BLaER1 treated with 17β-estradiol and CSF1 and Interleukin-3, amounts not matched to agents 10 nM and 100 nM (cell line): ENCODE data around the gene MAN1C1.

Source experiments
- H3K27ac ChIP-seq, 11 experiments: shearing (Covaris generic); formaldehyde crosslinking; 2 replicates each; pipeline ENCODE4 v1.8.1; 2022
- H3K27me3 ChIP-seq, 11 experiments: shearing (Covaris generic); formaldehyde crosslinking; 2 replicates each; pipeline ENCODE4 v1.8.1; 2022
- H3K36me3 ChIP-seq, 11 experiments: shearing (Covaris generic); formaldehyde crosslinking; 2 replicates each; pipeline ENCODE4 v1.8.1; 2022
- H3K4me1 ChIP-seq, 10 experiments: shearing (Covaris generic); formaldehyde crosslinking; 2 replicates each; pipeline ENCODE4 v1.8.1; 2022
- H3K4me2 ChIP-seq, 11 experiments: shearing (Covaris generic); formaldehyde crosslinking; 2 replicates each; pipeline ENCODE4 v1.8.1; 2022
- H3K4me3 ChIP-seq, 10 experiments: shearing (Covaris generic); formaldehyde crosslinking; 2 replicates each; pipeline ENCODE4 v1.8.1; 2022
- H3K9ac ChIP-seq, 11 experiments: shearing (Covaris generic); formaldehyde crosslinking; 2 replicates each; pipeline ENCODE4 v1.8.1; 2022
- H3K9me3 ChIP-seq, 11 experiments: shearing (Covaris generic); formaldehyde crosslinking; replicated peaks in 1 of 11; 2 replicates each; pipeline ENCODE4 v1.8.1; 2022
- H4K20me1 ChIP-seq, 11 experiments: shearing (Covaris generic); formaldehyde crosslinking; 2 replicates each; pipeline ENCODE4 v1.8.1; 2022
- Cebpa-rat ChIP-seq, 11 experiments: shearing (Covaris generic); IDR thresholded peaks; 2 replicates each; pipeline ENCODE4 v1.8.1; 2022

MAN1C1 gene

DNA sequence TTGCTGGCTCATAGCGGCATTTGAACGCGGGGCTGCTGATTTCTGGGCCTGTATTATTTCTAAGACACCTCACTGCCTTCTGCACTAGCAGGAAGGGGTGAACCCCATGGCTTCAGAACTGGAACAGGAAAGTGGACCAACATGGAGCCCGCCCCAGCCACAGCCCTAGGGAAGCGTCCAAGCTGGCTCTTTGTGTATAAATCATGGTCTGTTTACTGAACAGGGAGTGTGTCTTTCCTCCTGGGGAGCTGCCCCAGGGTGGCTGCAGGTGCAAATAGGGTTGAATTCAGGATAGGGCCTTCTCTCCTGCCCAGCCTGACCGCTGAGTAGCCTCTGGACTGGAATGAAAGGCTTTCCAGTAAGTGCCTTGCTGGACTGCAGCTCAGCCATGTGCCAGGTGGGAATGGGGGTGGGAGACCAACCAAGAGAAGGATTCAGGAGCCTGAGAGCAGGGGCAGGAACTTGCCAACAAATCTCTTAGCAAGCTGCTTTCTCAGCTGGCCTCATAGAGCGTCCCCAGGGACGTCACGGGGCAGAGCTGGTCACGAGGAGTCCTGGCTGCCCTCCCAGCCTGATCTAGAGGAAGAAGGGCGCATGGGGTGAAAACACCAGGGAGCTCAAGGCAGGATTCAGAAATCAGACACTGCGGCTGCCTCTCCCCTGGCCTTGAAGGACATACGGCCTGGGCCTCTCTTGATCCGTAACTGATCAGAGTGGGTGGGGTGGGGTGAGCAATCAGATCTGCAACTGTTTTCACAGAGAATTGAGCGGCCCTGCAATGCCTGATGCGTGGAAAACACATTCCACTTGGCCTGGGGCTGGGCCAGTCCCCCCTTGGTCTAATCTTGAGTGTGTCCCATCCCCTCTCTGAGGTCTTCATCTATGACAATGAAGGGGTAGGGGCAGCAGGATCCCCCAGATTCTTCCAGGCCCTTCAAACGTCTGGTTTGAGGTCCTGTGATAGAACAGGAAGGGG, 126.9 kb downstream of the MAN1C1 start:
- H3K4me1 ChIP-seq = peaks cover 17 to 38% (median 24%) of the 10 kb centered on the region in 10 experiments
- H4K20me1 ChIP-seq = peaks cover 0 to 27% (median 0%) of the 10 kb centered on the region in 11 experiments; a peak in 3 of 22 replicates
- H3K4me2 ChIP-seq = peak overlapping the region; percentile 66 to 92 (median 80)
- H3K9me3 ChIP-seq = peaks cover 0 to 6% (median 0%) of the 10 kb centered on the region in 11 experiments; a peak in 1 of 22 replicates
- peak overlapping the region in 9 of 11 experiments; percentile 10 to 83 (median 46); a peak in 13 of 22 replicates for H3K27ac ChIP-seq
- H3K36me3 ChIP-seq = no peaks in the 10 kb centered on the region
- TF ChIP-seq Cebpa-rat (IDR thresholded peaks at IDR 0.05) = no peak
- H3K9ac ChIP-seq = peak overlapping the region in 9 of 11 experiments; percentile 13 to 66 (median 48); a peak in 14 of 22 replicates
- no peaks in the 10 kb centered on the region for H3K27me3 ChIP-seq
- peak overlapping the region in 1 of 10 experiments; percentile 25; a peak in 1 of 20 replicates for H3K4me3 ChIP-seq

DNA sequence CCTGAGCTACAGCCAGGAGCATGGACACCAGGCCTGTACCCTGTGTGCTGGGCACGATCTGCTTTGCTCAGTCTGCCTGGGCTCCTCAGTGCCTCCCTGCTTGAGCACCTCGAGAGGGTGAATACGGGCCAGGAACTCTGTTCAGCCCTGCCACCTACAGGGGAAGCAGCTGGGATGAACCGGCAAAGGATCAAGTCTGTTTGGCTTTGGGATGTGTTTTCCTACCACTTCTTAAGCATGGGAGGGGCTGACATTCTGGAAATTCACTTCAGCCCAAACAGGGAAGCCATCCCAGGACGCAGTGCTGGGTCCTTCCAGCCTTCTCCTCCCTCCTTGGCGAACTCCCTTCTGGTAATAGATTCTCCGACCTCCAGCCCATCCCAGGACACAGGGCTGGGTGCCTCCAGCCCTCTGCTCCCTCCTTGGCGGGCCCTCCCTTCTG, 127.6 kb downstream of the MAN1C1 start:
- TF ChIP-seq Cebpa-rat (IDR thresholded peaks at IDR 0.05) = no peak
- Histone ChIP-seq H3K4me3 (no peak overlapping the region), H3K9me3 (no peaks in the 10 kb centered on the region), H3K4me1 (peaks cover 17 to 36% (median 24%) of the 10 kb centered on the region in 10 experiments), H3K36me3 (no peaks in the 10 kb centered on the region), H3K4me2 (peak overlapping the region; percentile 66 to 92 (median 80)), H4K20me1 (peaks cover 0 to 32% (median 0%) of the 10 kb centered on the region in 11 experiments; a peak in 3 of 22 replicates), H3K27me3 (no peaks in the 10 kb centered on the region), H3K27ac (peak overlapping the region in 8 of 11 experiments; percentile 10 to 83 (median 48); a peak in 11 of 22 replicates), H3K9ac (peak overlapping the region in 9 of 11 experiments; percentile 13 to 66 (median 48); a peak in 12 of 22 replicates)

DNA sequence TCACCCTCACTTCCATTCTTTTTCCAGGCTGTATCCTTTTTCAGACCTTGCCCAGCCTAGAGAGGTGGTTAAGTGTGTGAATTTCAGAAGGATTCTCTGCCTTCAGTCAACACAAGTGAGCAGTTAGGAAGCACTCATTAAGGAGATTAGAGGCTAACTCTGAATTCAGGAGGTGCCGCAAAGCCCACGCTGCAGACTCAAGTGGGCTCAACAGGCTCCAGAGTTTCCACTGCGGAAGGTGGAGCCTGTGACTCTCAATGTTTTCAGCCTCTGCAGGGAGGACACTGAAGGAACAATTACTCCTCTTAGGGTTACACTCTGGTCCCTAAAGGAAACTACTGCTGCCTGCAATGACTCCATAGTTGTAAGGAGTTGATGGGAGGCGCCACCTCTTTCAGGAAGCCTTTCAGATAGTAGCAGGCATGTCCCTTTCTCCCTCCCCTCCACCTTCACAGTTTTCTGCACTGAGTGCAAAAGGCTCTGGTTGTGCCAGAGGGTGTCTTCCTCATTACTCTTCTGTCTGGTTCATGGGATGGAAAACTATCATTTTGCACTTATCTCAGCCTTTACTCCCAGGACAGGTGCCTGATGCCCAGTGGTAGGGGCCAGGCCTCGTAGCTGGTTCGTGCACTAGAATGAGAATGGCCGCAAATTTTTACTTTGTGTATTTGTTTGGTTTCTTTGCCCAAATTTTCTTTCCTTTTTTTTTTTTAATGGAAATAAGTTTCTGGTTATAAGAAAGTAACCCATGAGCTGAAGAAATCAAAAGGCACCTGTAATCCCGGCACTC, 128.2 kb downstream of the MAN1C1 start:
- H3K4me3 ChIP-seq = no peak overlapping the region
- no peaks in the 10 kb centered on the region for H3K9me3 ChIP-seq
- H3K9ac ChIP-seq = no peak overlapping the region
- H4K20me1 ChIP-seq = peaks cover 0 to 32% (median 0%) of the 10 kb centered on the region in 11 experiments; a peak in 3 of 22 replicates
- no peaks in the 10 kb centered on the region for H3K36me3 ChIP-seq
- H3K27ac ChIP-seq = peak overlapping the region in 2 of 11 experiments; percentile 76 to 83; a peak in 2 of 22 replicates
- TF ChIP-seq Cebpa-rat (IDR thresholded peaks at IDR 0.05) = no peak
- H3K4me1 ChIP-seq = peaks cover 18 to 36% (median 24%) of the 10 kb centered on the region in 10 experiments
- no peaks in the 10 kb centered on the region for H3K27me3 ChIP-seq
- peak overlapping the region in 10 of 11 experiments; percentile 66 to 92 (median 80); a peak in 14 of 22 replicates for H3K4me2 ChIP-seq

DNA sequence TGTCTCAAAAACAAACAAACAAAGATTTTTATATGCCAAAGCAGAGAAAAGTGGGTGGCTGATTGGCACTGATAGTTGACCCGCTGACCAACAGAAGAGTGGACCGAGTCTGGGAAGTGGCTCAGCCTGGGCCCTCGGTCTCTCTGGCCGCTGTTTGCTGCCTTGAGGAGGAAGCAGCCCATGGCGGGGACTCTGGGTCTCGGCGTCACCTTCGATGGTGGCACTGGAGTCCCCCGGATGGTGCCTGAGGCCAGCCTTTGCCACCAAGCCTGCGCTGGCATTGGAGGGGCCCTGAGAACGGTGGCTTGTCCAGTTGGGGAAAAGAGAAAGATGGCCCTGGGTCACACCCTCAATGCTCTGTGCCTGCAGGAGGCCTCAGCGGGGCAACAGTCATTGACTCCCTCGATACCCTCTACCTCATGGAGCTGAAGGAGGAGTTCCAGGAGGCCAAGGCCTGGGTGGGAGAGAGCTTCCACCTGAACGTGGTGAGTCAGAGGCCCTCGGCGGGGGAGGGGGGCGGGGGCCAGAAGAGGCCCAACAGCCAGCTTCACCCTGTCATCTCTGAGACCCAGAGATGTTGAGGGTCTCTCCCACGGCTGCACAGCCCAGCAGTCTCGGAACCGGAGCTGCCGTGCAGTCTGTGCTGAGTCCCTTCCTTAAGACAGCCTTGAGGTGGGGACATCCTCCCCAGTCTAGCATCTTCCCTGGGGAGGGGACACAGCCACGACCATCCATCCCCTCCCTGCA, 129.9 kb downstream of the MAN1C1 start:
- Histone ChIP-seq H3K9ac (no peak overlapping the region), H3K4me3 (no peak overlapping the region), H3K27ac (no peak overlapping the region), H3K36me3 (no peaks in the 10 kb centered on the region), H4K20me1 (peaks cover 0 to 32% (median 0%) of the 10 kb centered on the region in 11 experiments; a peak in 3 of 22 replicates), H3K27me3 (no peaks in the 10 kb centered on the region), H3K4me1 (peaks cover 18 to 38% (median 24%) of the 10 kb centered on the region in 10 experiments), H3K4me2 (no peak overlapping the region), H3K9me3 (no peaks in the 10 kb centered on the region)
- no peak for TF ChIP-seq Cebpa-rat (IDR thresholded peaks at IDR 0.05)

DNA sequence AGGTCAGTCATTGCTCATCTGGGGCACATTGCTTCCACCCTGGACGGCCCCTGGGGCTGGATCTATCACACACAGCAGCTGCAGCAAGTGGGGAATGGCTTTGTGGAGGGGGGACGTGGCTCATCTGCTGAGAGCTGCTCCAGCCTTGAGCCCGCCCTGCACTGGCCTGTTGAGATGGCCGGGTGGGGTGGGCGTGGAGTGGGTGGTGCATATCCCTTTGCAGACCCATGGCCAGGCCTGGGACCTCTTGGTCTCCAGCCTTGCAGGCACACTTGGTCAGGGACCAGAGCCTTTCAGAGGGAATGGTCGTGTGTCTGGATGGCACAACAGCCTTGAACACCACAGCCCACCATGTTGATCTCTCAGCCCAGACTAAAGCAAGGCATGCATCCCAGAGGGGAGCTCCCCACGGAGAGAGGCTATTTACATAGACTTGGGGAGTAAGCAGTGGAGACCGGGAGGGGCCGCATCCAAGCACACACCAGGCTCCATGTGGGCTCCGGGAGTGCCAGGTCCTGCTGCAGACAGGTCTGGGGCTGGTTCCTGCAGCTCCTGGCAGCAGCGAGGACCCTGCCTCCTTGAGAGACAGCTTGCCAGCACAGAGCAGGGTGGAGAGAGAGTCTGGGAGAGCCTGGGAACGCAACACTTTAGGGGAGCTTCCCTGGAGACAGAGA, 130.6 kb downstream of the MAN1C1 start:
- Histone ChIP-seq H3K4me2 (no peak overlapping the region), H3K9me3 (no peaks in the 10 kb centered on the region), H3K4me3 (no peak overlapping the region), H3K4me1 (peaks cover 18 to 44% (median 29%) of the 10 kb centered on the region in 10 experiments), H3K9ac (no peak overlapping the region), H4K20me1 (peaks cover 0 to 32% (median 0%) of the 10 kb centered on the region in 11 experiments; a peak in 3 of 22 replicates), H3K27me3 (no peaks in the 10 kb centered on the region), H3K36me3 (no peaks in the 10 kb centered on the region), H3K27ac (no peak overlapping the region)
- no peak for TF ChIP-seq Cebpa-rat (IDR thresholded peaks at IDR 0.05)

DNA sequence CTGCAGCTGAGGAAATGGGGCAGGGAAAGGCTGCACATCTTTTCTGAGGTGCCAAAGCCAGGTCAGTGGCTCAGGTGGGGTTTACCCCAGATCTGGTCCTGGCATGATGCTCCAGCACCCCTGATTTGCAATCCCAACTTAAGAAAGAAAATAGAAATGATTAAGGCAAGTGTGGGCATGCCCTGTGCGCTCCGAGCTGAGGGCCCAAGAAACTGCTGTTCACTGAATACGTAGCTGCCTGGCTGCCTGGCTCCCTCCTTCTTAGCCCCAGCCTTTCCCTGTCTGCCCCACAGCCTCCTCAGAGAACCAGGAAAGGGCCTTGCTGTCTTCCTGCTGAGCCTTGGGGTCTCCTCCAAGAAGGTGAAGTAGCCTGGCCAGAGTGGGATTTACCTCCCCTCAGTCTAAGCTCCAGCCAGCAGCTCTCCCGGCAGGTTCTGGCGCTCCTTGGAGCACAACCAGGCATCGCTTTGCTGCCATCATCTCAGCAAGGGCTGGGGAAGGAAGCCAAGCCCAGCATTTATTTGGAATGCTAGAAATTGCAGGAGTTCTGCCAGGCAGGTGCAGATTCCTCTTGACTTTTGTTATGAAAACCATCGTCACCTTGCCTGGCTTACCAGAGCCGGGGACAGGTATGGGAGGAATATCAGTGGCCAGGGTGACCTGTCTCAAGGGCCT, 132.1 kb downstream of the MAN1C1 start:
- no peak overlapping the region for H3K27ac ChIP-seq
- no peaks in the 10 kb centered on the region for H3K9me3 ChIP-seq
- H3K27me3 ChIP-seq = no peaks in the 10 kb centered on the region
- H3K4me2 ChIP-seq = peak overlapping the region in 2 of 11 experiments; percentile 18 to 25; a peak in 2 of 22 replicates
- peaks cover 0 to 24% (median 0%) of the 10 kb centered on the region in 11 experiments; a peak in 3 of 22 replicates for H4K20me1 ChIP-seq
- peaks cover 8 to 43% (median 28%) of the 10 kb centered on the region in 10 experiments for H3K4me1 ChIP-seq
- TF ChIP-seq Cebpa-rat (IDR thresholded peaks at IDR 0.05) = no peak
- no peaks in the 10 kb centered on the region for H3K36me3 ChIP-seq
- H3K9ac ChIP-seq = no peak overlapping the region
- no peak overlapping the region for H3K4me3 ChIP-seq

DNA sequence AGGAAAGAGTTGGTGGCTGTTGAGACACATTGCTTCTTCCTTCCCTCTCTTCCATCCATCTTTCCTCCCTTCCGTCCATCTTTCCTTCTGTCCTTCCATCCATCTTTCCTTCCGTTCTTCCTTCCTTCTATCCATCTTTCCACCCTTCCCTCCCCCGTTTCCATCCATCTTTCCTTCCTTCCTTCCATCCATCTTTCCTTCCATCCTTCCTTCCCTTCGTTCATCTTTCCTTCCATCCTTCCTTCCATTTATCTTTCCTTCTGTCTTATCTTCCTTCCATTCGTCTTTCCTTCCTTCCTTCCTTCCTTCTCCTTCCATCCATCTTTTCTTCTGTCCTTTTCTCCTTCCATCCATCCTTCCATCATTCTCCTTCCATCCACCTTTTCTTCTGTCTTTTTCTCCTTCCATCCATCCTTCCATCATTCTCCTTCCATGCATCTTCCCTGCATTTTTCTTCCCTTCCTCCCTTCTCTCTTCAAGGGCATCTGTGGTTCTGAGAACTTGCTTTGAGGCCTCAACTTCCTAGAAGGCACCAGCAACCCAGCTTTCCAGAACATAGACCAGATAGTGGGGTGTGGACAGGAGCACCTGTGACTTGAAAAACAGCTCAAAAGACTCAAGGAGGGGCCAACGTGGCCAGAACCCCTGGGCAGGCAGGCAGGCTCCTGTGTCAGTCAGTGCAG, 134.5 kb downstream of the MAN1C1 start:
- Histone ChIP-seq H4K20me1 (peaks cover 0 to 15% (median 0%) of the 10 kb centered on the region in 11 experiments; a peak in 3 of 22 replicates), H3K36me3 (no peaks in the 10 kb centered on the region), H3K4me1 (peaks cover 23 to 53% (median 42%) of the 10 kb centered on the region in 10 experiments), H3K4me3 (no peak overlapping the region), H3K27me3 (no peaks in the 10 kb centered on the region), H3K4me2 (0 out of 22 replicates have a peak overlapping the region, but pooled peaks of 3 of the 11 experiments have one; percentile 34 to 76 (median 47)), H3K9me3 (no peaks in the 10 kb centered on the region), H3K27ac (no peak overlapping the region), H3K9ac (no peak overlapping the region)
- TF ChIP-seq Cebpa-rat (IDR thresholded peaks at IDR 0.05) = no peak
